KOPT-K1 (cell line): ENCODE results near the gene HSD17B2.
"Not testable (repeated sequence)": the region's sequence is repeated elsewhere in the genome, so short reads cannot be mapped to it uniquely, and the experiment has no call there.

Source experiments
- H3K27ac ChIP-seq: fragments of 200-600 bp; sonication (generic); 2 replicates; pipeline ENCODE4 v1.5.1; 2016; ENCODE audit warnings: antibody characterized with exemption, mild to moderate bottlenecking, low read depth, low read length; ENCODE audit not compliant: poor library complexity, severe bottlenecking
- H3K36me3 ChIP-seq: fragments of 200-600 bp; sonication (generic); 2 replicates; pipeline ENCODE4 v1.5.1; 2017; ENCODE audit warnings: antibody characterized with exemption, mild to moderate bottlenecking, low read length, moderate library complexity; ENCODE audit not compliant: insufficient read depth
- H3K9me3 ChIP-seq: fragments of 200-600 bp; sonication (generic); 2 replicates; pipeline ENCODE4 v1.5.1; 2017; ENCODE audit warnings: antibody characterized with exemption, low read length, mild to moderate bottlenecking; ENCODE audit not compliant: insufficient read depth, poor library complexity, severe bottlenecking

HSD17B2 gene

DNA sequence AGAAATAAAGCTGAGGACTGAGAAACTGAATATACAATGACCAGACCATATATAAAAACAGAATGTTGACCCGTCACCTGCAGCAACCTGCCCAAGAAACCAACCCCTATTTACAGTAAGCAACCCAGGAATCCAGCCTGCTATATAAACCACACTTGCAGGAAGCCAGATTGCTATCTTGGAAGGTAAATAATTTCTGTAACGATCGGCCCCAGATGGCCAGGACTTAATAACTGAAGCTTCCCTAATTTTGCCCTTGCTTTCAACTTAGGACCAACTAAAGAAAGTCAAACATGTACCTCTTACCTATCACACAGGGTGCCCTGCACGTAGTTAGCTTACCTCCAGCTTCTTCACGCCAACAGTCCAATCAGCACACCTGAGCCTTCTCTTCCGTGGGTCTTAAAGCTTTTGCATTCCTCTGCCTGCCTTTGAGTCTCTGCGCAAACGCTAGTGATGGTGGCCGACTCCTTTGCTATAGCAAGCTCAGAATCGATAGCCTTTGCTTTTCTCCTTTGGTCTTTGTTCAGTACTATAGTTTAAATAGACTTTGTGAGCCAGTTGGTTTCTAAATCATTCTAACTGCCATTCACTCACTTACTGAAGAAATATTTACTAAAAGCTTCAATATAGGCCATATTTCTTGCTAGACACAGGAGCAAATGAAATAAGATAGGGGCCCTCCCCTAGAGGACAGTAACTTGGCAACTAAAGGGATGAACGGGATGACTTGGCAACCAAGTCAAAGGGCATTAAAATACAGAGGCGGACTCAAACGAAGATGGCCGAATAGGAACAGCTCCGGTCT is 103.6 kb downstream of the HSD17B2 start:
- peaks cover 17% of the 10 kb centered on the region; the same call in 1 of the 2 replicates for H3K36me3 ChIP-seq
- no peak overlapping the region for H3K27ac ChIP-seq
- no peaks in the 10 kb centered on the region for H3K9me3 ChIP-seq

DNA sequence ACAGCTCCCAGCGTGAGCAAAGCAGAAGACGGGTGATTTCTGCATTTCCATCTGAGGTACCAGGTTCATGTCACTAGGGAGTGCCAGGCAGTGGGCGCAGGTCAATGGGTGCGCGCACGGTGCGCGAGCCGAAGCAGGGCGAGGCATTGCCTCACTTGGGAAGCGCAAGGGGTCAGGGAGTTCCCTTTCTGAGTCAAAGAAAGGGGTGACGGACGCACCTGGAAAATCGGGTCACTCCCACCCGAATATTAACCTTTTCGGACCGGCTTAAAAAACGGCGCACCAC is 104.2 kb downstream of the HSD17B2 start:
- H3K36me3 ChIP-seq = peaks cover 17% of the 10 kb centered on the region; the same call in 1 of the 2 replicates
- not testable (repeated sequence) for H3K27ac ChIP-seq, H3K9me3 ChIP-seq

DNA sequence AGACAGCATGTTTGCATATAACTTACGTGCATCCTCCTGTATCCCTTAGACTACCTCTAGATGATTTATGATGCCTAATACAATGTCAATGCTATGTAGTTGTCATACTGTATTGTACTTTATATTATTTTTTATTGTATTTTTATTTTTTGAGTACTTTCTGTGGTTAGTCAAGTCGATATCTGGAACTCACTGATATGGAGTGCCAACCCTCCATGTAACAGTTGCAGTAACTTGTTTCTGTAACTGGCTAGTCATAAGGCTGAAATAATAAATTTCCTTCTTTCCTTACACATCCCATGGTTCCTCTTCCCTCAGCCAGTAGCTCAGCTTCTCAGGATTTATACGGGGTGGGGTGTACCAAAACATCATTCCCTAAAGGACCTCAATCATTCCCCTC is 111.5 kb downstream of the HSD17B2 start:
- H3K36me3 ChIP-seq = peaks cover 46% of the 10 kb centered on the region
- no peak overlapping the region for H3K27ac ChIP-seq
- no peaks in the 10 kb centered on the region for H3K9me3 ChIP-seq

DNA sequence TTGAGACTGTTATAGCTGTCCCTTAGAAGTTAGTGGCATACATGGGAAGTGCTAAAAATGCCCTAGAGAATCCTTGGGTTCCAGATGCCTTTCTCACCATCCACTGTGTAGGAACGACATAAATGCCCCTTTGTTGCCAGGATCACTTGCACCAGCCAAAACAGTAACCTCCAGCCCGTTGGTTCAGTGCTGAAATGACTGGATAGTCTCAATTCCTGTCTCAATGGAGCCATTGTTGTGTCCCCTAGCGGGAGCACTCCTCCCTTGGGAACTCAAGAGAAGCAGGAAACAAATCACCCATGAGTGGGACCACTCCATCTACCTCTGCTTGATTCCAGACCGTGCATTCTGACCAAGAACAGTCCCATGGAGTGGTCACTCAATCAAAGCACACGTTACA is 111.9 kb downstream of the HSD17B2 start:
- H3K9me3 ChIP-seq = no peaks in the 10 kb centered on the region
- no peak overlapping the region for H3K27ac ChIP-seq
- peaks cover 46% of the 10 kb centered on the region for H3K36me3 ChIP-seq

DNA sequence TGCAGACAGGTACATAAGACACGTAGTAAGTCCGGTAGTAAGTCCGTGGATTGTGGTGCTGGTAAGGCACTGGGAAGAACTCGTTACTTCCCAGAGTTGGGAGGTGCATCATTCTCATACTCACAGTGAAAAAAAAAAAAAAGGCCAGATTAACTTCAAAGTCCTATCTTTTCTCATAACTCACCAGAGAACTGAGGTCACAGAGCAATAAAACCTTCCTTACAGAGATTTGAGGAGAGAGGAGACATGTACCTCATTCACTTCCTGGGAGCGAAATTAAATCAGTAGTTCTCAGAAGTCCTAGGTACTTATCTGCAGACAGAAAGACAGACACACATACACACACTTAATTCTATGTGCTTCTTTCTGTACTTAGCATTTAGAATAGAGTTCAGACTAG is 112.5 kb downstream of the HSD17B2 start:
- H3K27ac ChIP-seq = no peak overlapping the region
- H3K36me3 ChIP-seq = peaks cover 51% of the 10 kb centered on the region
- H3K9me3 ChIP-seq = no peaks in the 10 kb centered on the region
